ENCODE measurements around the gene GHSR.

The GHSR gene

DNA sequence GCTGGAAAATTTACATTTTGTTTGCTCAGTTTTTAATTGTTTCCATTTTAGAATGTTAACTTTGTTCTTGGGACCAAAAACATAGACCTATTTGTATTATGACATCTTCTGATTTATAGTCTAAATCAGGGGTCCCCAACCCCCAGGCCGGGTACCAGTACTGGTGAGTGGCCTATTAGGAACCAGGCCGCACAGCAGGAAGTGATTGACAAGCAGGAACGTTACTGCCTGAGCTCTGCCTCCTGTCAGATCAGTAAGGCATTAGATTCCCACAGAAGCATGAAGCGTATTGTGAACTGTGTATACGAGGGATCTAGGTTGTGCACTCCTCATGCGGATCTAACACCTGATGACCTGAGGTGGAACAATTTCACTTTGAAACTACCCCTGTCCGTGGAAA, 51.9 kb downstream of the GHSR start:
- Histone ChIP-seq H3K36me3 (ENCODE audit: control insufficient read depth, insufficient read depth, low read length) (no peaks in the 10 kb centered on the region), H3K4me1 (ENCODE audit: control insufficient read depth, low read depth, low read length) (no peaks in the 10 kb centered on the region), H2AK5ac (ENCODE audit: low read length) (no peak overlapping the region), H3K23ac (ENCODE audit: low read length) (no peak overlapping the region), H3K79me1 (ENCODE audit: low read length) (no peaks in the 10 kb centered on the region), H2BK120ac (ENCODE audit: low read depth, low read length) (no peak overlapping the region), H3K79me2 (ENCODE audit: control insufficient read depth, insufficient read depth, low read length) (no peaks in the 10 kb centered on the region), H3K4me3 (ENCODE audit: low read length) (no peak overlapping the region), H3K9ac (ENCODE audit: low read length) (no peak overlapping the region), H3K27me3 (ENCODE audit: insufficient read depth, low read length, poor library complexity) (no peaks in the 10 kb centered on the region), H3K56ac (ENCODE audit: low read length) (no peak overlapping the region), H3K27ac (ENCODE audit: low read depth, low read length) (no peak overlapping the region), H2BK5ac (ENCODE audit: low read length) (no peak overlapping the region), H3K18ac (ENCODE audit: low read length) (no peak overlapping the region), H3K4ac (ENCODE audit: low read depth, low read length) (no peak overlapping the region), H3K4me2 (ENCODE audit: low read length) (no peak overlapping the region), H2BK15ac (replicated peaks; ENCODE audit: low read depth) (no peak overlapping the region), H4K5ac (ENCODE audit: low read length) (no peak overlapping the region), H4K8ac (ENCODE audit: low read depth, low read length) (no peak overlapping the region)
- no CpG with 5 or more reads among the region's 7 CpGs for WGBS (ENCODE audit: extremely low coverage, insufficient coverage, low lambda C conversion rate)
- DNase-seq = no peak

DNA sequence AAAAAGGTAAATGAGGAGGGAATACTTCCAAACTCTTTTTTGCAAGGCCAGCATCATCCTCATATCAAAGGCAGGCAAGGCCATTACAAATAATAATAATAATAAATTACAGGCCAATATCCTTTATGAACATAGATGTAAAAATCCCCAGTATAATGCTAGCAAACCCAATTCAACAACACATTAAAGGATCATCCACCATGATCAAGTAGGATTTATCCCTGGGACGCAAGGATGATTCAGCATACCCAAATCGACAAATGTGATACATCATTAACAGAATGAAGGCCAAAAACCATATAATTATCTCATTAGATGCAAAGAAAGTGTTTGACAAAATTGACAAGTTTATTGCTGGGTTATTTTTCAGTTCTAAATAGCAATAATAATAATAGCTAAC, 53.6 kb downstream of the GHSR start:
- H4K8ac ChIP-seq (ENCODE audit: low read depth, low read length) = no peak overlapping the region
- H2BK15ac ChIP-seq (replicated peaks; ENCODE audit: low read depth) = no peak overlapping the region
- no CpG with 5 or more reads among the region's 2 CpGs for WGBS (ENCODE audit: extremely low coverage, insufficient coverage, low lambda C conversion rate)
- no peak overlapping the region for H2AK5ac ChIP-seq (ENCODE audit: low read length)
- H2BK5ac ChIP-seq (ENCODE audit: low read length) = no peak overlapping the region
- DNase-seq = no peak
- H3K79me2 ChIP-seq (ENCODE audit: control insufficient read depth, insufficient read depth, low read length) = no peaks in the 10 kb centered on the region
- no peaks in the 10 kb centered on the region for H3K79me1 ChIP-seq (ENCODE audit: low read length)
- H3K27ac ChIP-seq (ENCODE audit: low read depth, low read length) = no peak overlapping the region
- no peak overlapping the region for H3K56ac ChIP-seq (ENCODE audit: low read length)
- no peak overlapping the region for H3K9ac ChIP-seq (ENCODE audit: low read length)
- H3K4me2 ChIP-seq (ENCODE audit: low read length) = no peak overlapping the region
- no peak overlapping the region for H3K23ac ChIP-seq (ENCODE audit: low read length)
- no peaks in the 10 kb centered on the region for H3K36me3 ChIP-seq (ENCODE audit: control insufficient read depth, insufficient read depth, low read length)
- H3K27me3 ChIP-seq (ENCODE audit: insufficient read depth, low read length, poor library complexity) = no peaks in the 10 kb centered on the region
- H3K4me1 ChIP-seq (ENCODE audit: control insufficient read depth, low read depth, low read length) = no peaks in the 10 kb centered on the region
- no peak overlapping the region for H3K4me3 ChIP-seq (ENCODE audit: low read length)
- H2BK120ac ChIP-seq (ENCODE audit: low read depth, low read length) = no peak overlapping the region
- H4K5ac ChIP-seq (ENCODE audit: low read length) = no peak overlapping the region
- no peak overlapping the region for H3K4ac ChIP-seq (ENCODE audit: low read depth, low read length)
- no peak overlapping the region for H3K18ac ChIP-seq (ENCODE audit: low read length)

Data from mesendoderm (in vitro differentiated cells).